HepG2 (cell line): ENCODE results near the gene TLE2. TPM values are rescaled to one million over a fixed set of nuclear protein-coding genes. Genes with fewer than 3 reads are reported as not detected.

ENCODE experiments used
- ARID5B ChIP-seq: IDR thresholded peaks from 2 replicates; pipeline ENCODE4 v1.4.0; 2020; ENCODE audit warnings: mild to moderate bottlenecking, missing genetic modification reagents
- ARNTL ChIP-seq: sonication (generic); formaldehyde crosslinking; IDR thresholded peaks from 2 replicates; pipeline ENCODE4 v1.4.0; 2020; ENCODE audit warnings: mild to moderate bottlenecking, missing genetic modification reagents
- ETV6 ChIP-seq: sonication (generic); formaldehyde crosslinking; conservative IDR thresholded peaks from 2 replicates; pipeline ENCODE4 v1.4.0; 2020; ENCODE audit warnings: missing genetic modification reagents
- FOXA3 ChIP-seq: IDR thresholded peaks from 2 replicates; pipeline ENCODE4 v1.6.1; 2016; ENCODE audit warnings: missing genetic modification reagents, missing compliant biosample characterization
- KDM3A ChIP-seq: IDR thresholded peaks from 2 replicates; pipeline ENCODE4 v1.6.1; 2018; ENCODE audit warnings: low read depth, missing compliant biosample characterization
- KLF9 ChIP-seq: IDR thresholded peaks from 2 replicates; pipeline ENCODE4 v1.6.1; 2016; ENCODE audit warnings: low read depth
- MAZ ChIP-seq, 2 experiments: sonication (generic) in 1 of 2; formaldehyde crosslinking in 1 of 2; IDR thresholded peaks; 2 replicates each; pipeline versions ENCODE4 v1.5.0 to v1.6.1; 2012 to 2020; ENCODE audit warnings: low read depth in 2 of 2, mild to moderate bottlenecking in 2 of 2, borderline replicate concordance in 1 of 2, improper control_type of control experiment in 1 of 2, low read length in 1 of 2, missing genetic modification reagents in 1 of 2, moderate library complexity in 1 of 2
- RELA ChIP-seq: sonication (generic); formaldehyde crosslinking; IDR thresholded peaks from 2 replicates; pipeline ENCODE4 v1.4.0; 2020; ENCODE audit warnings: missing genetic modification reagents
- SMAD3 ChIP-seq: sonication (generic); formaldehyde crosslinking; IDR thresholded peaks from 2 replicates; pipeline ENCODE4 v1.4.0; 2020; ENCODE audit warnings: missing genetic modification reagents
- SP1 ChIP-seq, 2 experiments: fragments of 450-650 bp in 1 of 2; sonication (generic) in 1 of 2; formaldehyde crosslinking in 1 of 2; IDR thresholded peaks; 2 replicates each; pipeline versions ENCODE4 v1.4.0 to v1.6.1; 2016 to 2020; ENCODE audit warnings: missing genetic modification reagents in 1 of 2
- ZNF20 ChIP-seq: sonication (generic); formaldehyde crosslinking; IDR thresholded peaks from 2 replicates; pipeline ENCODE4 v1.4.0; 2020; ENCODE audit warnings: mild to moderate bottlenecking, moderate library complexity, missing genetic modification reagents
- ZNF562 ChIP-seq: sonication (generic); formaldehyde crosslinking; IDR thresholded peaks from 2 replicates; pipeline ENCODE4 v1.8.0; 2022; ENCODE audit warnings: missing genetic modification reagents, borderline replicate concordance
- ZNF564 ChIP-seq: sonication (generic); formaldehyde crosslinking; IDR thresholded peaks from 2 replicates; pipeline ENCODE4 v1.8.1; 2023; ENCODE audit warnings: mild to moderate bottlenecking, missing genetic modification reagents
- ZNF687 ChIP-seq: sonication (generic); formaldehyde crosslinking; IDR thresholded peaks from 2 replicates; pipeline ENCODE4 v1.5.1; 2020; ENCODE audit warnings: mild to moderate bottlenecking, missing genetic modification reagents, moderate library complexity
- ZNF691 ChIP-seq: sonication (generic); formaldehyde crosslinking; IDR thresholded peaks from 2 replicates; pipeline ENCODE4 v1.4.0; 2020; ENCODE audit warnings: missing genetic modification reagents, low read depth, mild to moderate bottlenecking, borderline replicate concordance
- ZNF709 ChIP-seq: sonication (generic); formaldehyde crosslinking; IDR thresholded peaks from 2 replicates; pipeline ENCODE4 v1.5.0; 2020; ENCODE audit warnings: mild to moderate bottlenecking, missing genetic modification reagents
- ZNF772 ChIP-seq: sonication (generic); formaldehyde crosslinking; IDR thresholded peaks from 2 replicates; pipeline ENCODE4 v1.5.0; 2020; ENCODE audit warnings: mild to moderate bottlenecking, missing genetic modification reagents
- ZNF83 ChIP-seq: sonication (generic); formaldehyde crosslinking; IDR thresholded peaks from 2 replicates; pipeline ENCODE4 v1.4.0; 2020; ENCODE audit warnings: missing genetic modification reagents, mild to moderate bottlenecking, borderline replicate concordance
- polyA plus RNA-seq, 8 experiments: library from polyadenylated mRNA; depleted of rRNA in 3 of 8; stranded (reverse) in 7 of 8; unstranded in 1 of 8; fragments of >200 nt; fragmentation: Illumina TruSeq in 4 of 8; extraction: Trizol in 4 of 8; gene quantifications; 2 replicates each; pipeline versions ENCODE4 v1.2.1 to v1.2.3, GENCODE V29; 2011 to 2016; ENCODE audit warnings: low read depth in 4 of 8, missing spikeins in 1 of 8, mixed read lengths in 1 of 8; ENCODE audit not compliant: insufficient read depth in 1 of 8
- total RNA-seq, 5 experiments: library from RNA; depleted of rRNA; stranded (reverse); fragments of >200 nt; fragmentation: Illumina TruSeq; extraction: Trizol; gene quantifications; 2 replicates each; pipeline ENCODE4 v1.2.3, GENCODE V29; 2016; ENCODE audit warnings: low read depth in 1 of 5

Gene TLE2
- total and polyA plus RNA-seq, 2 of the 13 experiments (the other 11 are each of a cell fraction or from before 2014, with no cell fraction given): 0.07 to 0.81 TPM

GRCh38 chr19:3036119-3036976 is 7.3 kb upstream of the TLE2 start (continued):
- TF ChIP-seq SMAD3 (CRISPR knock-in tag): peak; percentile 69; the same call in 1 of the 2 replicates
- TF ChIP-seq ZNF687 (CRISPR knock-in tag): peak; percentile 78
- TF ChIP-seq ZNF562: no peak
- 0 out of 2 replicates have a peak, but pooled peaks have one; percentile 53 for TF ChIP-seq ZNF691 (CRISPR knock-in tag)
- no peak; the same call in 1 of the 2 replicates for TF ChIP-seq ARNTL (CRISPR knock-in tag)
- no peak for TF ChIP-seq KLF9 (CRISPR knock-in tag)
- peak; percentile 70 for TF ChIP-seq ZNF772 (CRISPR knock-in tag)
- TF ChIP-seq ZNF83 (CRISPR knock-in tag): no peak
- TF ChIP-seq ETV6 (CRISPR knock-in tag): peak; percentile 76; the same call in 1 of the 2 replicates
- no peak; the same call in 1 of the 2 replicates for TF ChIP-seq RELA (CRISPR knock-in tag)
- TF ChIP-seq ZNF709 (CRISPR knock-in tag): no peak
- TF ChIP-seq KDM3A: peak; percentile 83
- TF ChIP-seq ARID5B: peak; percentile 58; the same call in 1 of the 2 replicates
- TF ChIP-seq MAZ (IDR thresholded peaks at IDR 0.05; ENCODE audit: borderline replicate concordance, low read depth, low read length): peak; percentile 97
- peak; percentile 98 for TF ChIP-seq MAZ (CRISPR knock-in tag; IDR thresholded peaks at IDR 0.05; ENCODE audit: low read depth)
- TF ChIP-seq SP1 (IDR thresholded peaks at IDR 0.05): no peak
- 0 out of 2 replicates have a peak, but pooled peaks have one; percentile 10 for TF ChIP-seq SP1 (CRISPR knock-in tag; IDR thresholded peaks at IDR 0.05)
- no peak; the same call in 1 of the 2 replicates for TF ChIP-seq ZNF564 (CRISPR knock-in tag)
- TF ChIP-seq ZNF20: no peak
- 0 out of 2 replicates have a peak, but pooled peaks have one; percentile 25 for TF ChIP-seq FOXA3 (CRISPR knock-in tag)
